HepG2 (cell line): Measurements from ENCODE around the gene RAD51AP1. TPM values are rescaled to one million over a fixed set of nuclear protein-coding genes. Genes with fewer than 3 reads are reported as not detected.

Experiments
- CREB1 ChIP-seq, 2 experiments: fragments of 450-650 bp in 1 of 2; IDR thresholded peaks; 2 replicates each; pipeline ENCODE4 v1.6.1; 2016 to 2017; ENCODE audit warnings: control low read depth in 1 of 2, mild to moderate bottlenecking in 1 of 2, missing compliant biosample characterization in 1 of 2, missing genetic modification characterization in 1 of 2
- FOXC1 ChIP-seq: sonication (generic); formaldehyde crosslinking; IDR thresholded peaks from 2 replicates; pipeline ENCODE4 v1.8.0; 2022; ENCODE audit warnings: mild to moderate bottlenecking, missing genetic modification reagents, borderline replicate concordance
- KLF15 ChIP-seq: sonication (generic); formaldehyde crosslinking; IDR thresholded peaks from 2 replicates; pipeline ENCODE4 v1.8.1; 2023; ENCODE audit warnings: borderline replicate concordance, mild to moderate bottlenecking, inconsistent platforms, missing genetic modification reagents, mixed read lengths
- KMT2B ChIP-seq: IDR thresholded peaks from 2 replicates; pipeline ENCODE4 v1.6.1; 2016; ENCODE audit warnings: missing genetic modification reagents, missing compliant biosample characterization
- MXD4 ChIP-seq: IDR thresholded peaks from 2 replicates; pipeline ENCODE4 v1.6.1; 2016; ENCODE audit warnings: mild to moderate bottlenecking, missing biosample characterization, missing genetic modification reagents
- NFE2L1 ChIP-seq: sonication (generic); formaldehyde crosslinking; IDR thresholded peaks from 2 replicates; pipeline ENCODE4 v1.4.0; 2020; ENCODE audit warnings: missing genetic modification reagents, mild to moderate bottlenecking, borderline replicate concordance
- PHB2 ChIP-seq: fragments of 450-650 bp; IDR thresholded peaks from 2 replicates; pipeline ENCODE4 v1.6.1; 2018; ENCODE audit not compliant: partially characterized antibody
- PHF8 ChIP-seq: sonication (generic); formaldehyde crosslinking; IDR thresholded peaks from 2 replicates; pipeline ENCODE4 v1.5.0; 2020; ENCODE audit warnings: missing genetic modification reagents
- SCMH1 ChIP-seq: sonication (generic); formaldehyde crosslinking; IDR thresholded peaks from 2 replicates; pipeline ENCODE4 v1.9.0; 2021; ENCODE audit warnings: missing genetic modification reagents, mild to moderate bottlenecking, borderline replicate concordance
- SMC3 ChIP-seq: IDR thresholded peaks from 2 replicates; pipeline ENCODE4 v1.6.1; 2011; ENCODE audit warnings: low read length, improper control_type of control experiment
- SPEN ChIP-seq: sonication (generic); formaldehyde crosslinking; IDR thresholded peaks from 2 replicates; pipeline ENCODE4 v1.5.1; 2020; ENCODE audit warnings: low read depth, mild to moderate bottlenecking, missing genetic modification reagents
- ZFY ChIP-seq: sonication (generic); formaldehyde crosslinking; IDR thresholded peaks from 2 replicates; pipeline ENCODE4 v1.4.0; 2020; ENCODE audit warnings: missing genetic modification reagents
- ZNF3 ChIP-seq: IDR thresholded peaks from 2 replicates; pipeline ENCODE4 v1.7.0; 2017; ENCODE audit warnings: inconsistent platforms
- ZNF501 ChIP-seq: sonication (generic); formaldehyde crosslinking; IDR thresholded peaks from 2 replicates; pipeline ENCODE4 v1.5.1; 2020; ENCODE audit warnings: mild to moderate bottlenecking, moderate library complexity, missing genetic modification reagents
- polyA plus RNA-seq, 8 experiments: library from polyadenylated mRNA; depleted of rRNA in 3 of 8; stranded (reverse) in 7 of 8; unstranded in 1 of 8; fragments of >200 nt; fragmentation: Illumina TruSeq in 4 of 8; extraction: Trizol in 4 of 8; gene quantifications; 2 replicates each; pipeline versions ENCODE4 v1.2.1 to v1.2.3, GENCODE V29; 2011 to 2016; ENCODE audit warnings: low read depth in 4 of 8, missing spikeins in 1 of 8, mixed read lengths in 1 of 8; ENCODE audit not compliant: insufficient read depth in 1 of 8
- total RNA-seq, 5 experiments: library from RNA; depleted of rRNA; stranded (reverse); fragments of >200 nt; fragmentation: Illumina TruSeq; extraction: Trizol; gene quantifications; 2 replicates each; pipeline ENCODE4 v1.2.3, GENCODE V29; 2016; ENCODE audit warnings: low read depth in 1 of 5
- TF ChIP-seq, protein P1 (sequence below): sonication (generic); formaldehyde crosslinking; IDR thresholded peaks from 2 replicates; pipeline ENCODE4 v1.5.0; 2020; ENCODE audit warnings: mild to moderate bottlenecking, missing genetic modification reagents, moderate library complexity
- TF ChIP-seq, protein P2 (sequence below): sonication (generic); formaldehyde crosslinking; conservative IDR thresholded peaks from 2 replicates; pipeline ENCODE4 v1.5.0; 2020; ENCODE audit warnings: missing genetic modification reagents
- TF ChIP-seq, protein P3 (sequence below): sonication (generic); formaldehyde crosslinking; IDR thresholded peaks from 2 replicates; pipeline ENCODE4 v1.8.0; 2022; ENCODE audit warnings: mild to moderate bottlenecking, missing genetic modification reagents, borderline replicate concordance
- TF ChIP-seq, protein P4 (sequence below): sonication (generic); formaldehyde crosslinking; IDR thresholded peaks from 2 replicates; pipeline ENCODE4 v1.5.0; 2020; ENCODE audit warnings: mild to moderate bottlenecking, missing genetic modification reagents
- TF ChIP-seq, protein P5 (sequence below): sonication (generic); formaldehyde crosslinking; IDR thresholded peaks from 2 replicates; pipeline ENCODE4 v1.4.0; 2020; ENCODE audit warnings: missing genetic modification reagents
- TF ChIP-seq, protein P6 (sequence below): sonication (generic); formaldehyde crosslinking; IDR thresholded peaks from 2 replicates; pipeline ENCODE4 v1.4.0; 2020; ENCODE audit warnings: mild to moderate bottlenecking, missing genetic modification reagents

Gene RAD51AP1
- total and polyA plus RNA-seq, 2 of the 13 experiments (the other 11 are each of a cell fraction or from before 2014, with no cell fraction given): 16.6 to 49.3 TPM

DNA sequence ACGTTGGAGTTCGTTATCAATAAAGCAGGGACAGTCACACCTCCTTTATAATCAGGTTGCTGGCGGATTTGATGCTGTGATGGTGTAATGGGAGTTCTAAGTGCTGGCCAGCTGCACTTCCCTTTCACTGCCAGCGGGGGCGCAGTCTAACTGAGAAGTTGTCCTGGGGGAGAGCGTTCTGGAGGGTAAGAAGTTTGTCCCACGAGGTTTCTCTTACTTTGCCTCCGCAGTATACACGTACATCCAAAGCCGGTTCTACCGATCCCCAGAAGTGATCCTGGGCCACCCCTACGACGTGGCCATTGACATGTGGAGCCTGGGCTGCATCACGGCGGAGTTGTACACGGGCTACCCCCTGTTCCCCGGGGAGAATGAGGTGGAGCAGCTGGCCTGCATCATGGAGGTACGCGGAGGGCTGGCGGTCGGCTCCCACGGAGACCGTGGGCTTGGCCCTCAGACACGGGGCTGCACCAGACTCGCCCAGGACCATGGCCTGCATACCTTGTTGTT lies 66.0 kb downstream of the RAD51AP1 start (continued):
- TF ChIP-seq, protein P1, sequence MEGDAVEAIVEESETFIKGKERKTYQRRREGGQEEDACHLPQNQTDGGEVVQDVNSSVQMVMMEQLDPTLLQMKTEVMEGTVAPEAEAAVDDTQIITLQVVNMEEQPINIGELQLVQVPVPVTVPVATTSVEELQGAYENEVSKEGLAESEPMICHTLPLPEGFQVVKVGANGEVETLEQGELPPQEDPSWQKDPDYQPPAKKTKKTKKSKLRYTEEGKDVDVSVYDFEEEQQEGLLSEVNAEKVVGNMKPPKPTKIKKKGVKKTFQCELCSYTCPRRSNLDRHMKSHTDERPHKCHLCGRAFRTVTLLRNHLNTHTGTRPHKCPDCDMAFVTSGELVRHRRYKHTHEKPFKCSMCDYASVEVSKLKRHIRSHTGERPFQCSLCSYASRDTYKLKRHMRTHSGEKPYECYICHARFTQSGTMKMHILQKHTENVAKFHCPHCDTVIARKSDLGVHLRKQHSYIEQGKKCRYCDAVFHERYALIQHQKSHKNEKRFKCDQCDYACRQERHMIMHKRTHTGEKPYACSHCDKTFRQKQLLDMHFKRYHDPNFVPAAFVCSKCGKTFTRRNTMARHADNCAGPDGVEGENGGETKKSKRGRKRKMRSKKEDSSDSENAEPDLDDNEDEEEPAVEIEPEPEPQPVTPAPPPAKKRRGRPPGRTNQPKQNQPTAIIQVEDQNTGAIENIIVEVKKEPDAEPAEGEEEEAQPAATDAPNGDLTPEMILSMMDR: peak; percentile 93
- TF ChIP-seq NFE2L1 (CRISPR knock-in tag) (no peak), PHB2 (no peak), SPEN (CRISPR knock-in tag) (peak; percentile 69), SMC3 (peak; percentile 25; the same call in 1 of the 2 replicates), CREB1 (IDR thresholded peaks at IDR 0.05) (no peak), CREB1 (CRISPR knock-in tag; IDR thresholded peaks at IDR 0.05) (peak; percentile 17; the same call in 1 of the 2 replicates), KLF15 (CRISPR knock-in tag) (no peak), ZFY (CRISPR knock-in tag) (peak; percentile 87), FOXC1 (CRISPR knock-in tag) (peak; percentile 65; the same call in 1 of the 2 replicates), MXD4 (CRISPR knock-in tag) (0 out of 2 replicates have a peak, but pooled peaks have one; percentile 45), ZNF501 (CRISPR knock-in tag) (peak; percentile 67), SCMH1 (CRISPR knock-in tag) (no peak), PHF8 (CRISPR knock-in tag) (peak; percentile 89), ZNF3 (CRISPR knock-in tag) (no peak), KMT2B (CRISPR knock-in tag) (peak; percentile 91)
- TF ChIP-seq, protein P2, sequence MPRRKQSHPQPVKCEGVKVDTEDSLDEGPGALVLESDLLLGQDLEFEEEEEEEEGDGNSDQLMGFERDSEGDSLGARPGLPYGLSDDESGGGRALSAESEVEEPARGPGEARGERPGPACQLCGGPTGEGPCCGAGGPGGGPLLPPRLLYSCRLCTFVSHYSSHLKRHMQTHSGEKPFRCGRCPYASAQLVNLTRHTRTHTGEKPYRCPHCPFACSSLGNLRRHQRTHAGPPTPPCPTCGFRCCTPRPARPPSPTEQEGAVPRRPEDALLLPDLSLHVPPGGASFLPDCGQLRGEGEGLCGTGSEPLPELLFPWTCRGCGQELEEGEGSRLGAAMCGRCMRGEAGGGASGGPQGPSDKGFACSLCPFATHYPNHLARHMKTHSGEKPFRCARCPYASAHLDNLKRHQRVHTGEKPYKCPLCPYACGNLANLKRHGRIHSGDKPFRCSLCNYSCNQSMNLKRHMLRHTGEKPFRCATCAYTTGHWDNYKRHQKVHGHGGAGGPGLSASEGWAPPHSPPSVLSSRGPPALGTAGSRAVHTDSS (CRISPR knock-in tag): no peak
- TF ChIP-seq, protein P3, sequence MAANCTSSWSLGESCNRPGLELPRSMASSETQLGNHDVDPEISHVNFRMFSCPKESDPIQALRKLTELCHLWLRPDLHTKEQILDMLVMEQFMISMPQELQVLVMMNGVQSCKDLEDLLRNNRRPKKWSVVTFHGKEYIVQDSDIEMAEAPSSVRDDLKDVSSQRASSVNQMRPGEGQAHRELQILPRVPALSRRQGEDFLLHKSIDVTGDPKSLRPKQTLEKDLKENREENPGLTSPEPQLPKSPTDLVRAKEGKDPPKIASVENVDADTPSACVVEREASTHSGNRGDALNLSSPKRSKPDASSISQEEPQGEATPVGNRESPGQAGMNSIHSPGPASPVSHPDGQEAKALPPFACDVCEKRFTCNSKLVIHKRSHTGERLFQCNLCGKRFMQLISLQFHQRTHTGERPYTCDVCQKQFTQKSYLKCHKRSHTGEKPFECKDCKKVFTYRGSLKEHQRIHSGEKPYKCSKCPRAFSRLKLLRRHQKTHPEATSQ (CRISPR knock-in tag): no peak
- TF ChIP-seq, protein P4, sequence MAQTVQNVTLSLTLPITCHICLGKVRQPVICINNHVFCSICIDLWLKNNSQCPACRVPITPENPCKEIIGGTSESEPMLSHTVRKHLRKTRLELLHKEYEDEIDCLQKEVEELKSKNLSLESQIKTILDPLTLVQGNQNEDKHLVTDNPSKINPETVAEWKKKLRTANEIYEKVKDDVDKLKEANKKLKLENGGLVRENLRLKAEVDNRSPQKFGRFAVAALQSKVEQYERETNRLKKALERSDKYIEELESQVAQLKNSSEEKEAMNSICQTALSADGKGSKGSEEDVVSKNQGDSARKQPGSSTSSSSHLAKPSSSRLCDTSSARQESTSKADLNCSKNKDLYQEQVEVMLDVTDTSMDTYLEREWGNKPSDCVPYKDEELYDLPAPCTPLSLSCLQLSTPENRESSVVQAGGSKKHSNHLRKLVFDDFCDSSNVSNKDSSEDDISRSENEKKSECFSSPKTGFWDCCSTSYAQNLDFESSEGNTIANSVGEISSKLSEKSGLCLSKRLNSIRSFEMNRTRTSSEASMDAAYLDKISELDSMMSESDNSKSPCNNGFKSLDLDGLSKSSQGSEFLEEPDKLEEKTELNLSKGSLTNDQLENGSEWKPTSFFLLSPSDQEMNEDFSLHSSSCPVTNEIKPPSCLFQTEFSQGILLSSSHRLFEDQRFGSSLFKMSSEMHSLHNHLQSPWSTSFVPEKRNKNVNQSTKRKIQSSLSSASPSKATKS (CRISPR knock-in tag): no peak
- TF ChIP-seq, protein P5, sequence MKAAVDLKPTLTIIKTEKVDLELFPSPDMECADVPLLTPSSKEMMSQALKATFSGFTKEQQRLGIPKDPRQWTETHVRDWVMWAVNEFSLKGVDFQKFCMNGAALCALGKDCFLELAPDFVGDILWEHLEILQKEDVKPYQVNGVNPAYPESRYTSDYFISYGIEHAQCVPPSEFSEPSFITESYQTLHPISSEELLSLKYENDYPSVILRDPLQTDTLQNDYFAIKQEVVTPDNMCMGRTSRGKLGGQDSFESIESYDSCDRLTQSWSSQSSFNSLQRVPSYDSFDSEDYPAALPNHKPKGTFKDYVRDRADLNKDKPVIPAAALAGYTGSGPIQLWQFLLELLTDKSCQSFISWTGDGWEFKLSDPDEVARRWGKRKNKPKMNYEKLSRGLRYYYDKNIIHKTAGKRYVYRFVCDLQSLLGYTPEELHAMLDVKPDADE (CRISPR knock-in tag): no peak
- TF ChIP-seq, protein P6, sequence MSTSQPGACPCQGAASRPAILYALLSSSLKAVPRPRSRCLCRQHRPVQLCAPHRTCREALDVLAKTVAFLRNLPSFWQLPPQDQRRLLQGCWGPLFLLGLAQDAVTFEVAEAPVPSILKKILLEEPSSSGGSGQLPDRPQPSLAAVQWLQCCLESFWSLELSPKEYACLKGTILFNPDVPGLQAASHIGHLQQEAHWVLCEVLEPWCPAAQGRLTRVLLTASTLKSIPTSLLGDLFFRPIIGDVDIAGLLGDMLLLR (CRISPR knock-in tag): no peak
